SK-N-SH (cell line): ENCODE data around the gene PRDM15.

Experiments
- EZH2phosphoT487 ChIP-seq: fragments of 200-600 bp; sonication (generic); IDR thresholded peaks from 2 replicates; pipeline ENCODE4 v1.6.1; 2017; ENCODE audit warnings: low read depth, mixed run types, mild to moderate bottlenecking, antibody characterized with exemption, moderate library complexity, borderline replicate concordance
- FOXJ3 ChIP-seq: sonication (generic); formaldehyde crosslinking; IDR thresholded peaks from 2 replicates; pipeline ENCODE4 v1.5.1; 2020; ENCODE audit warnings: mild to moderate bottlenecking, missing genetic modification reagents
- JUND ChIP-seq: IDR thresholded peaks from 2 replicates; pipeline ENCODE4 v1.4.0; 2012
- MEF2A ChIP-seq: IDR thresholded peaks from 2 replicates; pipeline ENCODE4 v1.4.0; 2012; ENCODE audit warnings: low read depth, borderline replicate concordance
- POLR2AphosphoS5 ChIP-seq: IDR thresholded peaks from 2 replicates; pipeline ENCODE4 v1.6.1; 2012; ENCODE audit warnings: low read depth, low read length
- RFX5 ChIP-seq: IDR thresholded peaks from 2 replicates; pipeline ENCODE4 v1.6.1; 2012; ENCODE audit warnings: mild to moderate bottlenecking, improper control_type of control experiment, low read length
- SMC3 ChIP-seq: IDR thresholded peaks from 2 replicates; pipeline ENCODE4 v1.6.1; 2012; ENCODE audit warnings: low read depth, low read length, improper control_type of control experiment
- TEAD4 ChIP-seq: IDR thresholded peaks from 2 replicates; pipeline ENCODE4 v1.4.0; 2012; ENCODE audit warnings: mild to moderate bottlenecking, borderline replicate concordance; ENCODE audit not compliant: insufficient read depth
- TF ChIP-seq, protein P1 (sequence below): IDR thresholded peaks from 2 replicates; pipeline ENCODE4; 2012
- TF ChIP-seq, protein P2 (sequence below): fragments of 200-600 bp; sonication (generic); IDR thresholded peaks from 2 replicates; pipeline ENCODE4 v1.6.1; 2017; ENCODE audit warnings: antibody characterized with exemption, mild to moderate bottlenecking, moderate library complexity

DNA sequence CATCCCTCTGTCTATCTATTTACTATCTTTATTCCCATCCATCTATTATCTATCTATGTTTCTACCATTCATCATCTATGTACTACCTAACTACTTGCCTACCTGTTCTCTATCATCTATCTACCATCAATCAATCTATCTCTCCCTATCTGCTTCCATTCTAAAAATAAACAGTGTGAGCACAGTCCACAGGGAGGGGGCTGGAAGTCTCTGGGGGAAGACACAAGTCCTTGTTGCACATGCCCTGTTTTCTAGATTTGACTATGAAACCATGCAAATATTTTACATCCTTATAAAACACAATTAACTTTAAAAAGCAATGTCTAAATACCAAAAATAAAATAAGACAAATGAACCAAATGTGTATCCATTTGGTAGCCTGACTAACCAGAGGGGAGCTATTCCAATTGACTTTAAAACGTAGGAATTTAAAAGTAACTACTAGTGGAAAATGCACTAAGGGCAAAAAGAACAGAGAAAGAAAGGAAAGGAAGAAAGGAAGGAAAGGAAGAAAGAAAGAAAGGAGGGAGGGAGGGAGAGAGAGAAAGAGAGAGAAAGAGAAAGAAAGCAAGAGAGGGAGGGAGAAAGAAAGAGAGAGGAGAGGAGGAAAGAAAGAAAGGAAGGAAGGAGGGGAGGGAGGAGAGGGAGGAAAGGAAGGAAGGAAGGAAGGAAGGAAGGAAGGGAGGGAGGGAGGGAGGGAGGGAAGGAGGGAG, 98.7 kb downstream of the PRDM15 start:
- TF ChIP-seq, protein P1, sequence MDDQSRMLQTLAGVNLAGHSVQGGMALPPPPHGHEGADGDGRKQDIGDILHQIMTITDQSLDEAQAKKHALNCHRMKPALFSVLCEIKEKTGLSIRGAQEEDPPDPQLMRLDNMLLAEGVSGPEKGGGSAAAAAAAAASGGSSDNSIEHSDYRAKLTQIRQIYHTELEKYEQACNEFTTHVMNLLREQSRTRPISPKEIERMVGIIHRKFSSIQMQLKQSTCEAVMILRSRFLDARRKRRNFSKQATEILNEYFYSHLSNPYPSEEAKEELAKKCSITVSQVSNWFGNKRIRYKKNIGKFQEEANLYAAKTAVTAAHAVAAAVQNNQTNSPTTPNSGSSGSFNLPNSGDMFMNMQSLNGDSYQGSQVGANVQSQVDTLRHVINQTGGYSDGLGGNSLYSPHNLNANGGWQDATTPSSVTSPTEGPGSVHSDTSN = no peak
- no peak for TF ChIP-seq RFX5
- TF ChIP-seq, protein P2, sequence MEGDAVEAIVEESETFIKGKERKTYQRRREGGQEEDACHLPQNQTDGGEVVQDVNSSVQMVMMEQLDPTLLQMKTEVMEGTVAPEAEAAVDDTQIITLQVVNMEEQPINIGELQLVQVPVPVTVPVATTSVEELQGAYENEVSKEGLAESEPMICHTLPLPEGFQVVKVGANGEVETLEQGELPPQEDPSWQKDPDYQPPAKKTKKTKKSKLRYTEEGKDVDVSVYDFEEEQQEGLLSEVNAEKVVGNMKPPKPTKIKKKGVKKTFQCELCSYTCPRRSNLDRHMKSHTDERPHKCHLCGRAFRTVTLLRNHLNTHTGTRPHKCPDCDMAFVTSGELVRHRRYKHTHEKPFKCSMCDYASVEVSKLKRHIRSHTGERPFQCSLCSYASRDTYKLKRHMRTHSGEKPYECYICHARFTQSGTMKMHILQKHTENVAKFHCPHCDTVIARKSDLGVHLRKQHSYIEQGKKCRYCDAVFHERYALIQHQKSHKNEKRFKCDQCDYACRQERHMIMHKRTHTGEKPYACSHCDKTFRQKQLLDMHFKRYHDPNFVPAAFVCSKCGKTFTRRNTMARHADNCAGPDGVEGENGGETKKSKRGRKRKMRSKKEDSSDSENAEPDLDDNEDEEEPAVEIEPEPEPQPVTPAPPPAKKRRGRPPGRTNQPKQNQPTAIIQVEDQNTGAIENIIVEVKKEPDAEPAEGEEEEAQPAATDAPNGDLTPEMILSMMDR = no peak
- TF ChIP-seq JUND = no peak
- no peak for TF ChIP-seq TEAD4
- TF ChIP-seq EZH2phosphoT487 = no peak
- no peak for TF ChIP-seq FOXJ3 (CRISPR knock-in tag)
- TF ChIP-seq POLR2AphosphoS5 = no peak
- TF ChIP-seq MEF2A = no peak
- no peak for TF ChIP-seq SMC3
